GM19395 (cell line): ENCODE data around the gene HAO1.
"Not testable (repeated sequence)": the region's sequence is repeated elsewhere in the genome, so short reads cannot be mapped to it uniquely, and the experiment has no call there.

ENCODE experiments used
- ATAC-seq: cut with Tn5 transposase; IDR thresholded peaks from one replicate; pipeline ENCODE4 v1.9.1; 2021; ENCODE audit warnings: mild to moderate bottlenecking, moderate library complexity; ENCODE audit not compliant: unreplicated experiment

HAO1 gene

GRCh38 chr20:7940341-7940740 is at the start of gene HAO1:
HAO1 (minus strand) TSS chr20:7940458; CDS start chr20:7940422, 36 bp downstream.
- ATAC-seq: no peak

- ATAC-seq: no peak
These were observed 49.1 kb upstream of the HAO1 start for GRCh38 chr20:7989379-7989778.

GRCh38 chr20:7985916-7986315 is 45.7 kb upstream of the HAO1 start:
- no peak for ATAC-seq

DNA sequence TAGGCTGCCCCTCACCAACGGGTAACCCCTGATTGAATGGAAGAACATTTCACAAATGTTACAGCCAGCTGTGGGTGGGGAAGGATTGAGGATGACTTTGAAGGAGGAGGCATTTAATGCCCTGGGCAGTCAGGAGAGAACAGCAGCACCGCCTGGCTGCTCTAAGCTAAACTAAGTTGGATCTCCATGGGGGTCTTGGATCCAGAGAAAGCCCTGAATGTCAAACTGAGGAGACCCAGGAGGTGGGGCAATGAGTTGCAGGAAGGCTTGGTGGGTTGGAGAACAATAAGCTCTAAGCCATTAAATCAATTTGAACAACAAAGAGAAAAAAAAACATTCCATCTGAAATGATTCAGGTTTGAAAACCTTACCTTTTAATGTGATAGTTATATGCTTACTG is 43.9 kb upstream of the HAO1 start:
- ATAC-seq: no peak

- no peak for ATAC-seq
These were observed 41.1 kb upstream of the HAO1 start for GRCh38 chr20:7981374-7981773.

- ATAC-seq: peak; percentile 75
These were observed 40.2 kb upstream of the HAO1 start for GRCh38 chr20:7980332-7981046.

DNA sequence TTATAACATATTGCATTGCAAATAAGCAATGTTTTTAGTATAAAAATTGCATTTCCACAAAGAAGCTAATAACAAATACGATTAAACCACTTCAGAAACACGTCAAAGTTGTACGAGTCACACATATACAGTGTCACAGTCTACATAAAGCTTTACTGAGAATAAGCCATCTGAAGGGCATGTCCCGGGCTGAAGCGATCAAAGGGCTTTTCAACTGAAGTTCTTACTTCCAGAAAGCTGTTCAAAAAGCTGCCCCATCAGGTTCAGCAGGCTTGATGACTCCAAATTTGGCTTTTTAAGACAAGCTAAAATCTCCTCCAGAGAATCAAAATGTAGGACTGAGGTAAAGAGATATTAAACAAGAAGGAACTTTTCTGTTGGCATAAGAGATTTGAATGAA is 37.5 kb upstream of the HAO1 start:
- no peak for ATAC-seq

- no peak for ATAC-seq
These were observed 35.7 kb upstream of the HAO1 start for GRCh38 chr20:7975851-7976414.

DNA sequence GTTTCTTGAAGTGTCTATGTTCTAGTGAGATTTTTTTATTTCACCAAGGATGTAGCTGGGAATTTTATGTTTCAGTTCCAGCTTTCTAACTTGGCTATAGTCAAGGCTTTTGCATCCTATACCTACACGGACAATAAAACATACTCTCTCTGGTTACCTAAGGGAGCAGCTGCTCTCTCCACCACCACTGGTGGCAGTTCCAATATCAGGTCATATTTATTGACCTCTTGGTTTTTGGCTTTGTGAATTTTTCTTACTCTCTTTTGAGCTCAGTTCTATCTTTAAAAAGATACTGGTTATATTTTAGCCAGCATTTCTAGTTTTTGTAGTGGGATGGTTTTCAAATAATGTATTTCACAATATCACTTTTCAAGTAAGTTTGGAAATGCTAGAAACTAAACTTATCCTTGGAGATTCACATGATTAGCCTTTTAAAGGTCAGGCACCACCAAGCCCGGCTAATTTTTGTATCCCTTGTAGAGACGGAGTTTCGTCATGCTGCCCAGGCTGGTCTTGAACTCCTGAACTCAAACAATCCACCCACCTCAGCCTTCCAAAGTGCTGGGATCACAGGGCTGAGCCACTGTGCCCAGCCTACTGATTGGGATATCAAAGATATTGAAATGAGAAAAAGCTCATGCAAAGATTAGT is 34.7 kb upstream of the HAO1 start:
- no peak for ATAC-seq

GRCh38 chr20:7971536-7972280 is 31.4 kb upstream of the HAO1 start:
- no peak for ATAC-seq

- no peak for ATAC-seq
These were observed 27.1 kb upstream of the HAO1 start for GRCh38 chr20:7967199-7967844.

GRCh38 chr20:7966176-7966575 is 25.9 kb upstream of the HAO1 start:
- ATAC-seq: no peak

GRCh38 chr20:7959484-7959883 is 19.2 kb upstream of the HAO1 start:
- ATAC-seq: no peak

GRCh38 chr20:7956561-7956960 is 16.3 kb upstream of the HAO1 start:
- not testable (repeated sequence) for ATAC-seq

DNA sequence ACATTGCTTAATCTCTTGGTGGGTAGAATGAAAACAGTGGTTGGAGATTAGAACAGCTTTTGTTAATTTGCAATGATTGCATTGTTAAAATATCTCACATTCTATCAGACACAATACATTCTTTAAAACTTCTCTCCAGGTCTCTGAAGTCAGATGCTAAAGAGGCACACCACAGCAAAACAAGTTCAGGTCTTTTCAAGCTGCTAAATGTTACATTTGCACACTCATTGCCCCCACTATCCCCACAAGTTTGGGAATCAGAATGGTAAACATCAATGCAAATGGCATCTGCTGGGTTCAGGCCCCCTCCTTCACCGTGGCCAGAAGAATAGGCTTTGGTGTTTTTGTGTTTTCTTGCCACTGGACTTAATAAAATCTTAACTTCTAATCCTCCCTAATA is 10.1 kb upstream of the HAO1 start:
- no peak for ATAC-seq

- ATAC-seq: no peak
These were observed 3.6 kb upstream of the HAO1 start for GRCh38 chr20:7943891-7944290.

DNA sequence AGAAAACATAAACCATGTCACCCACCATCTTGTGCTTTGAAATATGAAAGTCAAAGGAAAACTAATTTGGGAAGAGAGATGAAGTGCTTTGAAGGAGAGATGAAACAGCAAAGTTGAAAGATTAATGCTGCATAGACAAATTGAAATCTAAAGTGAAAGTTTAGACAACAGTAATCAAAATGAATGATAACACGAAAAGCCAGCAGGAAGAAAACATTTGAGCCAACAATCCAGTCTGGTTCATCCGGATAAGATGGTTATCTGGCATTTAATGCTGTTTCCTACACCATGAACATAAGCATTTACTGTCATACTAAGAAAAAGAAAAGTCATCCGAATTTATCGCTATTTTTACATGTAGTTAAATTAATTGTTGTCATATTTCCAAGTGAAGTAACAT is 595 bp downstream of the HAO1 start:
- no peak for ATAC-seq

DNA sequence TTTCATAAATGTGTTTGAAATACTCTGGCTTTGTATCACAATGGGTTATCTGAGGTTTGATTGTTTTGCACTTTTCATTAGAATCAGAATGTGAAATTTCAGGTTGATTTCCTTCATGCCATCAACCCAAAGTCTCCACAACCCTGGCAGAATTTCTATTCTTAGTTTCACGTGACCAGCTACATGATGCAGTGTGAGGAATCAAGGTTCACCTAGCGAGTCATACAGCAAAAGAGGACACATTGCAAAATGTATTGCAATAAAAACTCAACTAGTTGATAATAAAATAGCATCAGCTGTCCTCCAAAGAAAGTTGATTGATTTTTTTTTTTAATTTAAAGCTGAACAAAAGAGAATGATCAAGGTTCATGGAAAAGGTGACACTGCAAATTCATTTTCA is 2.2 kb downstream of the HAO1 start:
- ATAC-seq: no peak

GRCh38 chr20:7937328-7937727 is 2.9 kb downstream of the HAO1 start:
- no peak for ATAC-seq

DNA sequence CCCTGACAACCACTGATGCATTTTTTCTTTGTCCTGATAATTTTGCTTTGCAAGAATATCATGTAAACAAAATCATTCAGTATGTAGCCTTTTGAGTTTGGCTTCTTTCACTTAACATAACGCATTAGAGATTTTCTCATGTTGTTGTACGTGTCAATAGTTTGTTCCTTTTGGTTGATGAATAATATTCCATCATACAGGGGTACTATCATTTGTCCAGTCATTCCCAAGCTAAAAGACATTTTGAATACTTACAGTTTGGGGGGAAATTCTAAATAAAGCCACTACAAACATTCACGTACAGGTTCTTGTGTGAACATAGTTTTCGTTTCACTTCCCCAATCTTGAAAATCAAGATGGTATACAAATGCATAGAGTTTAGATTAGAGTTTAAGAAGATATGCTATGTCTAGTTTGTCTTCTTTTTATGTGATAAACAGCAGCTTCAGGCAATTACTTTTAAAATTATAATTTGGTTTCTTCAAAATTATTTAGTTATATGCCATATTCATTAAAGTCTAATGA is 5.2 kb downstream of the HAO1 start:
- peak; percentile 76 for ATAC-seq

GRCh38 chr20:7933346-7933745 is 6.9 kb downstream of the HAO1 start:
- no peak for ATAC-seq
